HCT116 (cell line): ENCODE data around the gene STRIP1. TPM values are rescaled to one million over a fixed set of nuclear protein-coding genes. Genes with fewer than 3 reads are reported as not detected.

Experiments
- ATAC-seq: fragments of 200-7000 bp; cut with Tn5 transposase; 2 replicates; pipeline ENCODE4 v1.9.1; 2020; ENCODE audit warnings: mild to moderate bottlenecking, moderate library complexity
- BruUV-seq: library from RNA; stranded (reverse); fragments of 400-500 nt; replicated peaks from 2 replicates; lab custom pipeline; 2021; lab: Mats Ljungman, UMichigan
- CTCF ChIA-PET: fragments of 300-600 bp; sonication (Branson Sonifier 250); formaldehyde crosslinking; loops from one replicate; lab custom pipeline; 2021; ENCODE audit warnings: antibody characterized with exemption; lab: Charles Lee
- POLR2A ChIA-PET: fragments of 300-600, 350-600 bp; sonication (Branson Sonifier 250); formaldehyde crosslinking; loops from one replicate; lab custom pipeline; 2021; ENCODE audit warnings: antibody characterized with exemption; lab: Charles Lee
- RAD21 ChIA-PET, 2 experiments: fragments of 300-600 bp; sonication (Branson Sonifier 250); formaldehyde crosslinking; loops; one replicate each; lab custom pipeline; 2023; ENCODE audit warnings: low total read pairs in 2 of 2; ENCODE audit not compliant: uncharacterized antibody in 2 of 2, unreplicated experiment in 2 of 2, low non-redundant PET in 1 of 2; lab: Charles Lee
- DNase-seq: peaks from one replicate; pipeline ENCODE4 v3.0.0-alpha.2; 2010; ENCODE audit warnings: low read depth, low spot score
- H2AFZ ChIP-seq: fragments of 200-600 bp; shearing (Covaris generic), sonication (generic); 2 replicates; pipeline ENCODE4 v1.6.1; 2017; ENCODE audit warnings: low read depth, mixed run types, mixed read lengths, antibody characterized with exemption, low read length; ENCODE audit not compliant: poor library complexity, severe bottlenecking
- H3K27ac ChIP-seq: 2 replicates; pipeline ENCODE4 v1.5.1; 2012; ENCODE audit warnings: low read depth, low read length
- H3K27me3 ChIP-seq: fragments of 200-600 bp; sonication (generic); 2 replicates; pipeline ENCODE4 v1.6.1; 2016; ENCODE audit warnings: mixed run types, low read length, mixed read lengths; ENCODE audit not compliant: insufficient read depth
- H3K36me3 ChIP-seq, 2 experiments: fragments of 200-500 bp in 1 of 2; fragments of 200-600 bp in 1 of 2; sonication (Bioruptor generic) in 1 of 2; sonication (generic) in 1 of 2; 2 replicates each; pipeline versions ENCODE4 v1.5.1 to v1.6.1; 2014 to 2016; ENCODE audit warnings: low read length in 2 of 2, inconsistent platforms in 1 of 2, mixed read lengths in 1 of 2, mixed run types in 1 of 2; ENCODE audit not compliant: insufficient read depth in 2 of 2, control insufficient read depth in 1 of 2
- H3K4me1 ChIP-seq, 2 experiments: fragments of 200-600 bp in 1 of 2; sonication (generic) in 1 of 2; 2 replicates each; pipeline versions ENCODE4 v1.5.1 to v1.6.1; 2012 to 2017; ENCODE audit warnings: low read length in 2 of 2, inconsistent platforms in 1 of 2, mild to moderate bottlenecking in 1 of 2, mixed read lengths in 1 of 2, mixed run types in 1 of 2, moderate library complexity in 1 of 2; ENCODE audit not compliant: insufficient read depth in 2 of 2, control insufficient read depth in 1 of 2
- H3K4me2 ChIP-seq: fragments of 200-600 bp; sonication (generic); 2 replicates; pipeline ENCODE4 v1.6.1; 2017; ENCODE audit warnings: mixed run types, low read length, mixed read lengths
- H3K4me3 ChIP-seq, 2 experiments: fragments of 200-600 bp in 1 of 2; sonication (generic) in 1 of 2; replicated peaks in 1 of 2; 2 replicates each; pipeline ENCODE4 v1.5.1; 2011 to 2016; ENCODE audit warnings: low read length in 2 of 2, control low read depth in 1 of 2, low read depth in 1 of 2, mild to moderate bottlenecking in 1 of 2, mixed read lengths in 1 of 2, mixed run types in 1 of 2
- H3K79me2 ChIP-seq: fragments of 200-600 bp; sonication (generic); 2 replicates; pipeline ENCODE4 v1.6.1; 2017; ENCODE audit warnings: mild to moderate bottlenecking, mixed run types, low read length, moderate library complexity, mixed read lengths; ENCODE audit not compliant: insufficient read depth
- H3K9ac ChIP-seq: fragments of 200-600 bp; sonication (generic); 2 replicates; pipeline ENCODE4 v1.6.1; 2016; ENCODE audit warnings: low read length, mixed read lengths
- H3K9me2 ChIP-seq: fragments of 200-600 bp; sonication (generic), shearing (Covaris generic); 2 replicates; pipeline ENCODE4 v1.6.1; 2017; ENCODE audit warnings: mixed run types, mild to moderate bottlenecking, moderate library complexity; ENCODE audit not compliant: insufficient read depth
- H3K9me3 ChIP-seq, 2 experiments: fragments of 200-500 bp in 1 of 2; fragments of 200-600 bp in 1 of 2; sonication (Bioruptor generic) in 1 of 2; sonication (generic) in 1 of 2; 2 replicates each; pipeline ENCODE4 v1.6.1; 2014 to 2017; ENCODE audit warnings: low read length in 2 of 2, mixed read lengths in 2 of 2, inconsistent platforms in 1 of 2, low read depth in 1 of 2, mild to moderate bottlenecking in 1 of 2, mixed run types in 1 of 2, moderate library complexity in 1 of 2; ENCODE audit not compliant: control insufficient read depth in 1 of 2, insufficient read depth in 1 of 2
- H4K20me1 ChIP-seq: fragments of 200-600 bp; sonication (generic), shearing (Covaris generic); 2 replicates; pipeline ENCODE4 v1.6.1; 2017; ENCODE audit warnings: mixed run types, mild to moderate bottlenecking, moderate library complexity; ENCODE audit not compliant: insufficient read depth
- CBX3 ChIP-seq: IDR thresholded peaks from 2 replicates; pipeline ENCODE4 v1.6.1; 2012; ENCODE audit warnings: low read depth
- CEBPB ChIP-seq: IDR thresholded peaks from 2 replicates; pipeline ENCODE4 v1.6.1; 2012; ENCODE audit warnings: low read depth
- CTCF ChIP-seq, 3 experiments: fragments of 200-600 bp in 1 of 3; sonication (generic) in 1 of 3; IDR thresholded peaks in 2 of 3; conservative IDR thresholded peaks in 1 of 3; 2 replicates each; pipeline ENCODE4 v1.5.1; 2012 to 2017; ENCODE audit warnings: low read depth in 2 of 3, low read length in 2 of 3, antibody characterized with exemption in 1 of 3, borderline replicate concordance in 1 of 3, control low read depth in 1 of 3, mild to moderate bottlenecking in 1 of 3, mixed read lengths in 1 of 3, mixed run types in 1 of 3, moderate library complexity in 1 of 3; ENCODE audit not compliant: insufficient read depth in 1 of 3
- EGR1 ChIP-seq: IDR thresholded peaks from 2 replicates; pipeline ENCODE4 v1.6.1; 2012; ENCODE audit warnings: low read depth
- ELF1 ChIP-seq: IDR thresholded peaks from 2 replicates; pipeline ENCODE4 v1.6.1; 2012; ENCODE audit warnings: low read depth, borderline replicate concordance
- EZH2 ChIP-seq: fragments of 200-600 bp; sonication (generic); IDR thresholded peaks from 2 replicates; pipeline ENCODE4 v1.6.1; 2017; ENCODE audit warnings: antibody characterized with exemption, mixed run types
- EZH2phosphoT487 ChIP-seq: fragments of 200-600 bp; IDR thresholded peaks from 2 replicates; pipeline ENCODE4 v1.6.1; 2018; ENCODE audit warnings: antibody characterized with exemption, borderline replicate concordance
- FOSL1 ChIP-seq: IDR thresholded peaks from 2 replicates; pipeline ENCODE4 v1.6.1; 2012; ENCODE audit warnings: low read depth
- POLR2A ChIP-seq: IDR thresholded peaks from 2 replicates; pipeline ENCODE4 v1.7.0; 2011; ENCODE audit warnings: borderline replicate concordance; ENCODE audit not compliant: insufficient read depth, insufficient read length; ENCODE audit errors: extremely low read depth
- POLR2AphosphoS5 ChIP-seq: IDR thresholded peaks from 2 replicates; pipeline ENCODE4 v1.6.1; 2011; ENCODE audit warnings: mild to moderate bottlenecking, low read depth, low read length, moderate library complexity
- RAD21 ChIP-seq: IDR thresholded peaks from 2 replicates; pipeline ENCODE4 v1.6.1; 2012; ENCODE audit warnings: low read depth, mild to moderate bottlenecking
- SIN3A ChIP-seq: IDR thresholded peaks from 2 replicates; pipeline ENCODE4 v1.6.1; 2012; ENCODE audit warnings: low read depth
- SP1 ChIP-seq: IDR thresholded peaks from 2 replicates; pipeline ENCODE4 v1.6.1; 2012; ENCODE audit warnings: low read depth
- SRF ChIP-seq: IDR thresholded peaks from 2 replicates; pipeline ENCODE4 v1.6.1; 2012; ENCODE audit warnings: low read depth
- TCF7L2 ChIP-seq: IDR thresholded peaks from 2 replicates; pipeline ENCODE4 v1.7.0; 2011; ENCODE audit warnings: borderline replicate concordance, inconsistent platforms; ENCODE audit not compliant: insufficient read depth, insufficient read length; ENCODE audit errors: extremely low read depth
- YY1 ChIP-seq: IDR thresholded peaks from 2 replicates; pipeline ENCODE4 v1.6.1; 2011; ENCODE audit warnings: low read length, low read depth, moderate library complexity, mild to moderate bottlenecking; ENCODE audit not compliant: insufficient replicate concordance; ENCODE audit errors: extremely low read depth
- ZFX ChIP-seq: fragments of 450-650 bp; IDR thresholded peaks from 2 replicates; pipeline ENCODE4 v1.6.1; 2017
- ZNF274 ChIP-seq: fragments of 200-500 bp; sonication (Bioruptor generic); IDR thresholded peaks from 2 replicates; pipeline ENCODE4 v1.6.1; 2014; ENCODE audit warnings: mild to moderate bottlenecking, low read depth, low read length, inconsistent platforms
- intact Hi-C: fragments of 100-400 bp; cut with micrococcal nuclease; formaldehyde crosslinking; loops from 2 replicates; pipeline ENCODE4 v1.10.0; 2022
- total RNA-seq: library from RNA; stranded (reverse); gene quantifications from one replicate; pipeline ENCODE4 v1.2.1, GENCODE V29; 2021; ENCODE audit not compliant: unreplicated experiment
- TF ChIP-seq, protein P1 (sequence below): IDR thresholded peaks from 2 replicates; pipeline ENCODE4 v1.6.1; 2012; ENCODE audit warnings: low read depth
- TF ChIP-seq, protein P2 (sequence below): IDR thresholded peaks from 2 replicates; pipeline ENCODE4 v1.6.1; 2012

STRIP1 gene
- total RNA-seq, 1 experiment from 2014 or later = 33.5 TPM

- peaks cover 2 to 5% of the 10 kb centered on the region in 2 experiments; a peak in 1 of 4 replicates for H3K36me3 ChIP-seq
- no TSS peak for BruUV-seq
- ChIA-PET POLR2A (no interaction called here), CTCF (interaction anchor here (1.1 kb wide), 1 partner anchor 41 kb away, joined by 3 read pairs; no protein-coding TSS in a partner anchor)
- no peak overlapping the region for H3K4me3 ChIP-seq
- no peaks in the 10 kb centered on the region for H3K27me3 ChIP-seq
- no peak overlapping the region for H3K27ac ChIP-seq
- no peak overlapping the region for H2AFZ ChIP-seq
- H3K4me1 ChIP-seq = peaks cover 6 to 18% of the 10 kb centered on the region in 2 experiments; a peak in 3 of 4 replicates
- intact Hi-C loops = no loop called here
- ATAC-seq (no peak), DNase-seq (no peak)
- TF ChIP-seq TCF7L2 = no peak
- TF ChIP-seq YY1 = no peak
- TF ChIP-seq CEBPB = no peak
- TF ChIP-seq FOSL1 = no peak
- no peak for TF ChIP-seq ZFX
- TF ChIP-seq POLR2A = no peak
- TF ChIP-seq SIN3A = no peak
- no peak for TF ChIP-seq SRF
- TF ChIP-seq EGR1 = no peak
- no peak for TF ChIP-seq EZH2phosphoT487
- no peak for TF ChIP-seq CTCF (IDR thresholded peaks at IDR 0.05 in 2 of 3, conservative IDR thresholded peaks at IDR 0.05 in 1 of 3; ENCODE audit: borderline replicate concordance in 1 of 3, insufficient read depth in 1 of 3, low read depth in 2 of 3, low read length in 2 of 3)
- TF ChIP-seq RAD21 = no peak
- TF ChIP-seq, protein P1, sequence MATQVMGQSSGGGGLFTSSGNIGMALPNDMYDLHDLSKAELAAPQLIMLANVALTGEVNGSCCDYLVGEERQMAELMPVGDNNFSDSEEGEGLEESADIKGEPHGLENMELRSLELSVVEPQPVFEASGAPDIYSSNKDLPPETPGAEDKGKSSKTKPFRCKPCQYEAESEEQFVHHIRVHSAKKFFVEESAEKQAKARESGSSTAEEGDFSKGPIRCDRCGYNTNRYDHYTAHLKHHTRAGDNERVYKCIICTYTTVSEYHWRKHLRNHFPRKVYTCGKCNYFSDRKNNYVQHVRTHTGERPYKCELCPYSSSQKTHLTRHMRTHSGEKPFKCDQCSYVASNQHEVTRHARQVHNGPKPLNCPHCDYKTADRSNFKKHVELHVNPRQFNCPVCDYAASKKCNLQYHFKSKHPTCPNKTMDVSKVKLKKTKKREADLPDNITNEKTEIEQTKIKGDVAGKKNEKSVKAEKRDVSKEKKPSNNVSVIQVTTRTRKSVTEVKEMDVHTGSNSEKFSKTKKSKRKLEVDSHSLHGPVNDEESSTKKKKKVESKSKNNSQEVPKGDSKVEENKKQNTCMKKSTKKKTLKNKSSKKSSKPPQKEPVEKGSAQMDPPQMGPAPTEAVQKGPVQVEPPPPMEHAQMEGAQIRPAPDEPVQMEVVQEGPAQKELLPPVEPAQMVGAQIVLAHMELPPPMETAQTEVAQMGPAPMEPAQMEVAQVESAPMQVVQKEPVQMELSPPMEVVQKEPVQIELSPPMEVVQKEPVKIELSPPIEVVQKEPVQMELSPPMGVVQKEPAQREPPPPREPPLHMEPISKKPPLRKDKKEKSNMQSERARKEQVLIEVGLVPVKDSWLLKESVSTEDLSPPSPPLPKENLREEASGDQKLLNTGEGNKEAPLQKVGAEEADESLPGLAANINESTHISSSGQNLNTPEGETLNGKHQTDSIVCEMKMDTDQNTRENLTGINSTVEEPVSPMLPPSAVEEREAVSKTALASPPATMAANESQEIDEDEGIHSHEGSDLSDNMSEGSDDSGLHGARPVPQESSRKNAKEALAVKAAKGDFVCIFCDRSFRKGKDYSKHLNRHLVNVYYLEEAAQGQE = no peak
- TF ChIP-seq SP1 = no peak
- no peak for TF ChIP-seq ZNF274
- no peak for TF ChIP-seq ELF1
- no peak for TF ChIP-seq CBX3
- no peak for TF ChIP-seq POLR2AphosphoS5
- TF ChIP-seq EZH2 = no peak
- TF ChIP-seq, protein P2, sequence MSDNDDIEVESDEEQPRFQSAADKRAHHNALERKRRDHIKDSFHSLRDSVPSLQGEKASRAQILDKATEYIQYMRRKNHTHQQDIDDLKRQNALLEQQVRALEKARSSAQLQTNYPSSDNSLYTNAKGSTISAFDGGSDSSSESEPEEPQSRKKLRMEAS = no peak
- TF ChIP-seq, all 23 proteins: peak for 0
- Histone ChIP-seq H3K9me2 (no peaks in the 10 kb centered on the region), H3K79me2 (peaks cover 82% of the 10 kb centered on the region), H4K20me1 (peaks cover 6% of the 10 kb centered on the region; the same call in 1 of the 2 replicates), H3K9me3 (no peaks in the 10 kb centered on the region), H3K4me2 (no peak overlapping the region), H3K9ac (no peak overlapping the region)
- RAD21 ChIA-PET = no interaction called here
These were observed 46.0 kb upstream of the STRIP1 start for GRCh38 chr1:109988349-109988914.
